ENCODE data around the gene KRT15.

The KRT15 gene

GRCh38 chr17:41464173-41464572 is 54.5 kb downstream of the KRT15 start:
- TF ChIP-seq FOXP2 (optimal IDR thresholded peaks at IDR 0.05; ENCODE audit: borderline replicate concordance, extremely low read depth, extremely low read length, insufficient read depth) = no peak
- TF ChIP-seq SIN3A (IDR thresholded peaks at IDR 0.05; ENCODE audit: borderline replicate concordance, insufficient read depth, low read length) = no peak
- no peak for TF ChIP-seq POLR2AphosphoS5 (IDR thresholded peaks at IDR 0.05; ENCODE audit: low read depth, low read length)
- peak in 1 of 2 experiments; percentile 50; a peak in 1 of 4 replicates for TF ChIP-seq REST (IDR thresholded peaks at IDR 0.05; ENCODE audit: insufficient read depth in 1 of 2, low read depth in 2 of 2, low read length in 2 of 2)
- no peak for TF ChIP-seq TAF1 (IDR thresholded peaks at IDR 0.05; ENCODE audit: borderline replicate concordance, insufficient read depth, low read length)

GRCh38 chr17:41463746-41464145 is 54.9 kb downstream of the KRT15 start:
- no peak for TF ChIP-seq POLR2AphosphoS5 (IDR thresholded peaks at IDR 0.05; ENCODE audit: low read depth, low read length)
- TF ChIP-seq TAF1 (IDR thresholded peaks at IDR 0.05; ENCODE audit: borderline replicate concordance, insufficient read depth, low read length) = no peak
- TF ChIP-seq FOXP2 (optimal IDR thresholded peaks at IDR 0.05; ENCODE audit: borderline replicate concordance, extremely low read depth, extremely low read length, insufficient read depth) = no peak
- TF ChIP-seq SIN3A (IDR thresholded peaks at IDR 0.05; ENCODE audit: borderline replicate concordance, insufficient read depth, low read length) = no peak
- no peak for TF ChIP-seq REST (IDR thresholded peaks at IDR 0.05; ENCODE audit: insufficient read depth in 1 of 2, low read depth in 2 of 2, low read length in 2 of 2)

Data from PFSK-1 (cell line).